HPDE6-E6E7 (cell line): ENCODE results near the gene SENP8.

ENCODE experiments used
- DNase-seq: peaks from one replicate; pipeline ENCODE4 v3.0.0; 2011; ENCODE audit warnings: missing footprints; ENCODE audit errors: extremely low spot score

The SENP8 gene

DNA sequence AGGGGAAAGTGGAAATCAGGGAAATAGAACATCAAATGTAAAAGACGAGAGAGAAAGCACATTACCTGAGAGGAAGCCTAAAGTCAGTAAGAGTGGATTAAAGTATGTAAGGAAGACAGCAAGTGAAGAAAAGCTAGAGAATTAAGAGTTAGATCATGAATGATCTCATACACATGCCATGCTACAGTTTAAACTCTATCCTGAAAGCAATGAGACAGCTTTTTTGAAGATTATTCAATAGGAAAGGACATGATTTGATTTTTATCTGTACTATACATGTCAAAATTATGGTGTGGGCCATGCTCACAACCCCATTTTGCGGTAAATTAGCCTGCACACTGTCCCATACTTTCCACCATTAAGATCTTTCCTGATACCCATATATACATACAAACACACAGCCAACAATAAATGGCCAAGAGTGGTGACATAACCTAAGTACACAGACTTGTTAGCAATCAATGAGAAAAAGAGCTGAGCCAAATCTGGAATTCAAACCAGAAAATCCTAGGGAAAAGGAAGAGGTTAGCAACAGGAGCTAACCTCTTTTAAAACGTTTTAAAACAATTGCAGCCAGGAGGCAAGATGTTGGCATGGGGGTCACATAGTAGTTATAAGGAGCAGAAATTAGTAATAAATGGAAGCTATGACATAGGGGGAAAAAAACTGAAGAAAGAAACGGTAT lies 4.7 kb upstream of the SENP8 start:
- DNase-seq = no peak

DNA sequence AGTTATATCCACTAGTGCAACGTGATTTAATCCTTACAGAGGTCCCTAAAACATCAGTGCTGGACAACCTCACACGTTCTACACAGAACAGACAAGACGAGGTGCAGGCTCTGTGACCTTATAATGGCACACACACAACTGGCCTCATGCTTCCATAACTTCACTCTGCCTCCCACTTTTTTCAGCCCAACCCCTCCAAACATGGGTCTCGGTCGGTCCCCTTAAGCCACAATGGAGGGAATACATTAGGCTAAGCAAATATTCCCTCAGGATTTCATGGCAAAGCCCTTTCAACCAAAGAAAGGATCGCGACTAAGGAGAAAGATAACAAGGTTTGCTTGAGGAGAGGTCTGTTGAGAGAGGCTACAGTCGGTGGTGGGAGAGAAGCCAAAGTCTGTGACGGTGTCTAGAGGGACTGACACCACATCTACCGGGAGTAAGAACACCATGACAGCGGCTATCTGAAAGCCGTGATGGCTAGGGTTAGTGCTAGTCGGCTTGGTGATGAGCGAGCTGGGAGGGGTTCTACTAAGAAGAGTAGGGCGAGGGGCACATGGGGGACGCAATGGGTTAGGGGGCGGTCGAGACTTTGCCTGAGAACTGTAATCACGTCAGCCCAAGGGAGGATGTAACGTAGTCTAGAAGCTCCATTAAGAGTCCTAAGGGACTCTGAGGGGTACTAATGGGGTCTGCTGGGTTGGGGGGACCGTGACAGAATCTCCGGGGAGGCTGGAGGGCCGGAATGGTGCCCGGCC lies 1.3 kb upstream of the SENP8 start:
- peak; percentile 17 for DNase-seq

DNA sequence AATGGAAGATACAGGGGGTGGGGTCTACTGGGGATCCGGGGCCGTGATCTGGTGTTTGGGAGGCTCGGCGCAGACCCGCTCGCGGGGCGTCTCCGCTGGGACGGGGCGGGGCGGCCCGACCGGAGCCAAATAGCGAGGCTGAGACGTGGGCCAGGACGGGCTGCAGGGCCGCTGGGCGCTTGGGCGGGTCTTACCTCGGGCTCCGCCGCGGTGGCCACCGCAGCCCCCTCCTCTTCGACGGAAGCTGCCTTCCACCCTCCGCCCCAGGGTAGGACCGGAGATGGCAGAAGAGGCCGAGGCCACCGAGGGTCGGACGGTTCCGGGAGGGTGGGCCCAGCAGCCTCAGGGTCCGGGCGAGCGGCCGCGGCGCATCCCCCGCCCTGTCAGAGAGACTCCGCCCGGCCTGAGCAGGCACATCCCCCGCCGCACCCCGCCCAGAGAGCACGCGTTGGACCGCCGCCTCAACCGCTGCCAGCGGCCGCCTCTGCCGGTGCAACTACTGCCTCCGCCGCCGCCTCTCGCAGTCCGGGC lies 652 bp upstream of the SENP8 start:
- peak; percentile 63 for DNase-seq

DNA sequence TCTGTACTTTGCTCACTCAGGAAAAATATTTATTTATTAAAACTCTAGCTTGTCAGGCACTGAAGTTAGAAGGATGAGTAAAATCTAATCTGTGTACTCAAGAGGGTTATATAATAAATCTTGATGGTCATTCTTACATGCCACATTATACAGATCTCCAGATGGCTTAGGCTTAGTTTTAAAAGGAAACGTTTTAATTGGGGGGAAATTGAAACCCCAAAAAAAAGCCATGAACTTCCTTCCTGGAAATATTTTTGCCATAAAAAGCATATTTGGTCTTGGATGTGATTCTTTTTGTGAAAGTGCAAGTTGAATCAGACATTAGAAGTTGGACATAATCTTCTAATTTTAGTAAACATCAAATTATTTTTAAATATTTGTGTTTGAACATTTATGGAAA lies 6.0 kb downstream of the SENP8 start:
- no peak for DNase-seq

DNA sequence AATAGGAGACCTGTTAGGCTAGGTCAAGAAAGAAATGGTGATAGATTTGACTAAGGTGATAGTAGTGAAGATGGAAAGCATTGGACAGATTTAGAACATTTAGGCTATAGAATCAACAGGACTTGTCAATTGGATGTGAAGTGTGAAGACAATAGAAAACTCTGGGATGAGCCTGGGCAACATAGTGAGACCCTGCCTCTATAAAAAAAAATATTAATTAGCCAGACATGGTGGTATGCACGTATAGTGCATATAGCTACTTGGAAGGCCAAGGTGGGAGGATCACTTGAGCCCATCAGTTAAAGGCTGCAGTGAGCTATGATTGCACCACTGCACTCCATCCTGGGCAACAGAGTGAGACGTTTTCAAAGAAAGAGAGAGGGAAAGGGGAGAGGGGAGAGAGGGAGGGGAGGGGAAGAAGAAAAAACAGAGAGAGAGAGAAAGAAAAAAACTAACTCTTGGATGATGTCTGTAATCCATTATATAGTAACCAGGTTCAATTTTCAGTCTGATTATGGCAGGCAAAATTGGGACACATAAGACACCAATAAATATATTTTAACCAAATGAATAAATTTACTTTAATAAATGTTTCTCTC lies 9.6 kb downstream of the SENP8 start:
- no peak for DNase-seq

DNA sequence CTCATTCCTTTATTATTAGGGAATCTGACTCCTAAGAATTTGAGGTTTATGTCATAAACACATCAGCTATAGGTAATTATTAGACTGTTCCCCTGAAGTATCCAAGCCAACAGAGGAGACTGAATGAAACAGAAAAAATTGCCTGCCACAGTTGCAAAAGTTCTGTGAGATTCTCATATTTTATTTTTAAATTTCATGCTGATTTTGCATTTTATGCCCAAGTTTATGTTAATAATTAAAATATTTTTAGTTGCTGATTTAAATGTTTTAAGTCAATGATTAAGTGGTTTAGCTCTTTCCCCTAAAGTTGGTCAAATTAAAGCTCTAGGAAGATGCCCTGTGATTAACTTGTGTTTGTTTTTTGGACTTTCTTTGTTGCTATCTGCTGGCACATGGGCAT lies 10.2 kb downstream of the SENP8 start:
- DNase-seq = no peak

DNA sequence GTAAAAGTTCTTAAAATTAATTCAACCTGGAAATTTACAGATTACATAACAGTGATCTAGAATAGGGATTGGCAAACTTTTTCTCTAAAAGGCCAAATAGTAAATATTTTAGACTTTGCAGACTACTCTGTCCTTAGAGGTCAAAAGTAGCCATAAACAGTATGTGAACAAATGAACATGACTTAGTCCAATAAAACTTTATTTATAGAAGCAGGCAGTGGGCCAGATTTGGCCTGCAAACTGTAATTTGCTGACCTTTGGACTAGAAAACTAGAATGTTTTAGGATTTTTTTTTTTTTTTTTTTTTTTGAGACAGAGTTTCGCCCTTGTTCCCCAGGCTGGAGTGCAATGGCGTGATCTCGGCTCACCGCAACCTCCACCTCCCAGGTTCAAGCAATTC lies 12.1 kb downstream of the SENP8 start:
- DNase-seq = no peak

DNA sequence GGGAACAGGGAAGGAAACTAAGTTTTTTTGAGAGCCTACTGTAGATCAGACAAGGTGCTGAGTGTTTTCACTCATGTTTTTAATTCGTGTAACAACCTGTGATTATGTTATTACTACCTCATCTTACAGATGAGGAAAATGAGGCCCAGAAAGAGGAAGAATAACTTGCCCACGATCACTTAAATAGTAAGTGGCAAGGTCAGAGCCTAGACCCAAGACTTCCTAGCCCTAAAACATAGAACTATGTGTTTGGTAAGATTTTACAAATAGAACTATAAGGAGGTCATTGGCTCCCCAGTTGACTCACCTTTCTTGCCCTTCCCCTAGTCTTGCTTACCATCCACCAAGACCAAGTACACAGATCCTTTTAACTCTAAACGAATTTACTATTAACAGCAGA lies 13.7 kb downstream of the SENP8 start:
- DNase-seq = no peak

DNA sequence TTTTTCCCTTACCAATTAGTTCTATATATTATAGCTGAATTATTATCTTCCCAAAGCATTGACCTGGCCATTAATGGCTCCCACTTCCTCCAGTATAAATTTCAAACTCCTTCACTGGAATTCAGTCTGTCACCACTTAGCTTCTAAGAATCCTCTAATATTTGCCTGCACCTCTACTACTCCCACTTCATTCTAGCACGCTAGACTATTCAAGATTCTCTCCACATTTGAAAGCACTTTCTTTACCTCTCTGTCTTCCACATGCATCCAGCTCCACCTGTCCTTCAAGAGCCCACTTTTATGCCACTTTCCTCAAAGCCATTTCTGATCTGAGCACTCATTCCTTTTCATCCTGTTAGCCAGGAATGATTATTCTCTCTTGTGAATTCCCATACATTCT lies 15.0 kb downstream of the SENP8 start:
- no peak for DNase-seq

DNA sequence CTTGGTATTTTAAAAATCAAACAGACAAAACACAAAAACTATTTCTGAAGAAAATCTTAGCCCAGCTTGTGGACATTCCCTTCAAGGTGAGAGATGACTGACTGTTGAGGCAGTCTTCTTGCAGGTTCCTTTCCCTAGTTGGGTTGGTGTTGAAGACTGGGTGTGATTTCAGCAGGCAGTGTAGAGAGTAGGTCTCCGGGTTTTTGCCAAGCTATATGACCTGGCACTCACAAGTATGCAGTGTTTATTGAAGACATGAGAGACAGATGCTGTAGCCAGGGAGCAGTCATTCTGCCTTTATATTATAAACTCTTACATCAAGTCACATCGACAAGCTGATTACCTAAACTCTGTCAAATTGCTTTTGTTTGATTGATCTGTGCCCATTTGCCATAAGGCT lies 17.5 kb downstream of the SENP8 start:
- no peak for DNase-seq

DNA sequence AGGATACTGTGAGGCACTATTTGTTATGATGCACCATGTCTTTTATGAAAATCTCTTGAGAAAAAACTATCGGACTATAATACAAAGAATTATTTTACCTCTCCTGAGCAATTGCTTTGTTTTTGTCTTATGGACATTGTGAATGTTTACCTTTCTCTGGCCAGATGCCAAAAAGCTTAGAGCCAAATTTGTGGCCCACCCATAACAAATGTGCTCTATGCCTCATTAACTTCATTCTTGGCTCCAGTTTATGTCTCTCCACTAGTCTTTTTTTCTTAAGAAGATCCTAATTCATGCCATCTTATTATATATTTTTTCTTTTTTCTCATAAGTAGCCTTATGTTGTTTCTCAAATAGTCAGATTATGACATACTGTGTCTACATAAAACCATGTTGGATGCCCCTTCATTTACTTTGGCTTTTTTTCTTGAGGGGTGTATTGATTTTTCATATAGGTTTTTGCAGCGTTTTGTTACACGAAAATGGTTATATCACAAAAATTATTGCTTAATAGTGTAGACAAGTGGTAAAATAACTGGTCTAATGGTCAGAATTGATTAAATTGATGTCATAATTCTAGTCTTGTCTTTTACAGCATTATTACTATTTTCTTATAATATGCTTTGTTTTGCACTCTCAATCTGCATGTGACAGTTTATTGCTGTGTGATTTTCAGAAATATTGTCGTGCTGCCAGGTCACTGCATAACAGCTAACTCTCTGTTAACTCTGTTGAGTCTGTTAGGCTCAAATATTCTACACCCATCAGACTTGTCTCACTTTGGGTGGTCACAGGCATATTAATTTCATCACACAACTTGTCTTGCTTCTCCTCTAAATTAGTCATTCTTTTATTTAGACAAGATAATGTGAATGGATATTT lies 18.2 kb downstream of the SENP8 start:
- DNase-seq = no peak

DNA sequence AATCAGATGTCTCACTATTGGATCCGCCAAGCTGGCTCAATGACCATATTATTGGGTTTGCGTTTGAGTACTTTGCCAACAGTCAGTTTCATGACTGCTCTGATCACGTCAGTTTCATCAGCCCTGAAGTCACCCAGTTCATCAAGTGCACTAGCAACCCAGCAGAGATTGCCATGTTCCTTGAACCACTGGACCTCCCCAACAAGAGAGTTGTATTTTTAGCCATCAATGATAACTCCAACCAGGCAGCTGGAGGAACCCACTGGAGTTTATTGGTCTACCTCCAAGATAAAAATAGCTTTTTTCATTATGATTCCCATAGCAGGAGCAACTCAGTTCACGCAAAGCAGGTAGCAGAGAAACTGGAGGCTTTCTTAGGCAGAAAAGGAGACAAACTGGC lies 21.5 kb downstream of the SENP8 start:
- no peak for DNase-seq

DNA sequence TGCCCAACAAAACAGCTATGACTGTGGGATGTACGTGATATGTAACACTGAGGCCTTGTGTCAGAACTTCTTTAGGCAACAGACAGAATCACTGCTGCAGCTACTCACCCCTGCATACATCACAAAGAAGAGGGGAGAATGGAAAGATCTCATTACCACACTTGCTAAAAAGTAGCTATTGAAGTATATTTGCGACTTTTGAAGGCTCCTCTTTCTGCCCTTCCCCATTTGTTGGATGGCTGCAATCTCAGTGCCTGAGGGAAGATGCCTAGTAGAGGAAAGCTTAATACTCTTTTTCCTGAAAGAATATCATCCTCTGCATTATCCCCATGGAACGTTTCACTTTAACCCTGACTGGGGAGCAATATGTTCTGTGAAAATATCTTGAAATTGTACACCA lies 21.9 kb downstream of the SENP8 start:
- DNase-seq = no peak

DNA sequence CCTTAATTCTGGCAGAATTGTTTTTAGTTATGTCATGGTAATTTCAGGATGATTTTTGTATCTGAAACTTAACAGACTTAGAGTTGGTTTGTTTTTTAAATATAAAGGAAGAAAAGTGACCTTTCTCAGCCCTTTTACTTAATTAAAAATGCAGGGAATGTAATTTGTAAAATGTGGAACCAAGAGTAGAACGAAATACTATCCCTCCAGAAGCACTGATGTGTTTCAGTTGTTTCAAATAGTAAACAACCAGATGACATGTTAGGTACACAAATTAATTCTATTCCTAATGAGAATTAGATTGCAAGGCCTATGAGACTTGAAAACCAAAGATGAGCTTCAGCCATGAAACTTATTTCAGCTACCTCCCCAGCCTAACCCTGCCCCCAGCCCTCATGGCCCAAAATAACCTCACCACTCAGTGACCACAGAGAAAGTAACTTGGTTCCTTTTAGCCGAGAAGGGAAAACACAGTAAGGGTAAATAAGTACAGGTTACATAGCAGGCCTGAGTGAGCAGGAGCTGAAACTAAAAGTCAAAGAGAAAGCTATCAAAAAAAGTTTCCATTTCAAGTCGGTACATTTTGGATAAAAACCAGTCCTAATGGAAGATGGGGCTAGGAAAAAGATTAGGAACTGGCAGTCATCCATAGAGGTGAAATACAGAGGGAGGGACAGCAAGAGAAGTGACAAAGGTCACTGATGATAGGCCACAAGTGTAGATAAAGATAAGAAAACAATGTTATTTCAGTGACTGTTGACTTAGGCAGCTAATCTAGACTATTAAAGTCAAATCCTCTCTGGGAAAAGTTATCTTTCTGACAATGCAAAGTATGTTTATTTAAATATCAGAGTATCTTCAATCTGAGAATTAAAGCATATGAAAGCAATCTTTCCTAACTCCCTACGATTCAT lies 23.2 kb downstream of the SENP8 start:
- no peak for DNase-seq

DNA sequence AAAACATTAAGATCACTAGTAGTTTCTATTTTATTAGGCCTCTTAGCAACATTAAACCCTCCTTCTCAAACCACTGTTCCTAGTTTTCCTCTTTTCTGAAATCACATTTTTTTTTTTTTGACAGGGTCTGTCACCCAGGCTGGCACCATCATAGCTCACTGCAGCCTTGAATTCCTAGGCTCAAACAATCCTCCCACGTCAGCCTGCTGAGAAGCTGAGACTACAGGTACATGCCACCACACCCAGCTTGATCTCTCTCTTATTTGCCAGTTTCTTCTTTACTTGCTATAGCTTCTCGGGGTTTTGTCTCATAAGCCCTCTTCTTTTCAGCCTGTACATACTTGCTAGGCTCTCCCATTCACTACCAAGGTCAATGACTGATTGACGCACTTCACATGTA lies 28.0 kb downstream of the SENP8 start:
- no peak for DNase-seq

DNA sequence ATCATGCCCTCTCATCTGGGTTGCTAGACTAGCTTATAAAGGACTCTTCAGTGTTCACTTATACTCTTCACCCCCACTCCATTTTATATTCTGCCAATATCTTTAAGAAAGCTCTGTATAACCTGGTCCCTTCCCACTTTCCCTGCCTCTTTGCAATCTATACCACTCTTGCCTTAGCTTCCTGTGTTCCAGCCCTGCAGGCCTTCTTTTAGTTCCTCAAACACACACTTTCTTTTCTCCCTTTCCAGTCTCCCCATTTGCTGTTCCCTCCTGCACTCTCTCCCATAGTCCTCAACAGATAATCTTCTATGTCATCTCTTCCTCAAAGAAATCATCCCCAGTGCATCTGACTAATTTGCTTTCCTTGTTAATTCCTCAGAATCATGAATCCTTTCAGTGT lies 28.7 kb downstream of the SENP8 start:
- no peak for DNase-seq

DNA sequence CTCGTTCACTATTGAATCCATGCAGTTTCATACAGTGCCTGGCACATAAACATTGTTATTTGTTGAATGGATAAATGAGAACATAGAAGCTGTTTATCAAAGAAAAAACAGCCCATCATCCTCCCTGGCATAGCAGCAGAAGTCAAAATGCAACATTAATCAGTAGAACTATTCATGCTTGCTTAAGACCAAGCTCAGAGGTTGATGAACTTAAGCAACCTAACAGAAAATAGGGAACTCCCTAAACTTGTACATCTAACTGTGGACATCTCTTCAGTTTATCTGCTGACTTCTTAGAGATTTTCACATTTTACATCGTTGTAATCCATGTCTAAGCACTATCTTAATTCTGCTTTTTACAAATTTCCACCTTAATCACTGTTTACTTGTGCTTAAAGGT lies 29.2 kb downstream of the SENP8 start:
- no peak for DNase-seq

DNA sequence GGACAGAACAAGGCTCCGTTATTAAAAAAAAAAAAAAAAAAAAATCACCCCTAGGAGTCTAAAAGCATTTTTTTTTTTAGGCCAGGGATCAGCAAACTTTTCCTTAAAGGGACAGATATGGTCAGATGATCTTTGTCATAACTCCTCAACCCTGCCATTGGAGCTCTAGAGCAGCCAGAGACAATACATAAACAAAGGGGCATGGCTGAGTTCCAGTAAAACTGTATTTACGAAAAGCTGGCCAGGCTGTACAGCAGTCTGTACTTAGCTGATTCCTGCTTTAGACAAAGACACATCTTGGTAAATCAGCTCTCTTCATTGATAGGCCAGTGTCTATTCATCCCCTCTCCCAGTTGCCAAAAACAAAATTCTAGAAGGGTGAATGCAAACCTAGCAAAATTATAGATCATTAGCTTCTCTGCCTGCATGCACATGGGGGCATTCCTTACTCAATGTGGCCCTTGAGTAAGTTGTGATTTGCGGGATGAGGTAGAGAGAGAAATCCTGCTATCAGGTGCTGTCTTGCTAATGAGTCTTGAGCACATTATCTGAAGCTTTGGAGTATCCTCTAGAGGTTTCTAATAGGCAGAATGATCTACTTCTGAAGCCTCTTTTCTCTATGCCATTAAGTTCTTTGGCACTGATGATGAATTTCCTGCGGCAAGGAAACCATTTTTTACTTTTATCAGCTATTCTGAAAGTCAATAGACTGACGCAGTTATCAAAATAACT lies 35.2 kb downstream of the SENP8 start:
- no peak for DNase-seq

DNA sequence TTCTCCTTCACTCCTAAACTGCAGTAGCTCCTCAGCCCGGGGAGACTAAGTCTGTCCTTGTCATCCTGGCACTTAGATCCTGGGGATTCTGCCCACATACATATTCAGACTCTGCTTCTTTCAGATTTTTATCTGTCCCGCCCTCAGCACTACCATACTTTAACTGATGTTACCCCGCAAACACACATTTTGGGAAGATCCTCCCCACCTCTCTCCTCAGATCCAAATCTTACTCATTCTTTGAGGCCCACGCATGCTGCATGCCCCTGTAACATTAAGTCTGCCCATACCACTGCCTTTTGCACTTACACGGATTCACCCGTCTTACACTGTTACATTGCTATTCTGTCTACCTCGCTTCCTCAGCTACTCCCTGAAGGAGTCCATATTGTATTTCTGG lies 36.1 kb downstream of the SENP8 start:
- DNase-seq = no peak

DNA sequence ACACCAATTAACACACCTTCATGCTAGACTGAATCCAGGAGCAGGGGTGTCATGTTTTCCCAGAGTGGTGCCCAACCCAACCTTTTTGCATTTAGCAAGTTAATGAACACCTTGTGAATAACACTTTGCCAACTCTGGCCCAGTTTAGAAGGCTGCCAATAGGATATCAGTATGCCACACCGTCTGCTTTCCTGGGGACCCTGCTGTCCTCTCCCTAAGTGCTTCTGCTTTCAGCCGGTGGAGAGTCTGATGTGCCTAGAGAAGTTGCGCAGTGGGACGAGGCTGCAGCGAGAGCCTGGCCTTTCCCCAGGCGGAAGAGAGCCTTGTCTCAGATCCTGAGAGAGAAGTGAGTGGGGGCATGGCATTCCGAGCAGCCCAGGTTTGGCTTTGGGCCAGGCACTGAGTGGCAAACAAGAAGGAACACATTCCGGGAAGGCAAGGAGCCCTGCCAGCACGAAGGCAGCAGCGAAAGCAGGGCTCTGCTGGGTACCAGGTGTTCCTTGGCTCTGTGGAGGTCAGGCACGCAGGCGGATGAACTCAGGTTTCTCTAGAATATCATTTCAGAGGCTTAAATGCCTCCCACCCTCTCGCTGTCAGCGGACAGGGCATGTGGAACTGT lies 36.9 kb downstream of the SENP8 start:
- DNase-seq = peak; percentile 76
